Measurements from ENCODE around the gene TMPRSS9. TPM values are rescaled to one million over a fixed set of nuclear protein-coding genes. Genes with fewer than 3 reads are reported as not detected.

The TMPRSS9 gene
- total RNA-seq, 1 donor from 2014 or later, result not detected

DNA sequence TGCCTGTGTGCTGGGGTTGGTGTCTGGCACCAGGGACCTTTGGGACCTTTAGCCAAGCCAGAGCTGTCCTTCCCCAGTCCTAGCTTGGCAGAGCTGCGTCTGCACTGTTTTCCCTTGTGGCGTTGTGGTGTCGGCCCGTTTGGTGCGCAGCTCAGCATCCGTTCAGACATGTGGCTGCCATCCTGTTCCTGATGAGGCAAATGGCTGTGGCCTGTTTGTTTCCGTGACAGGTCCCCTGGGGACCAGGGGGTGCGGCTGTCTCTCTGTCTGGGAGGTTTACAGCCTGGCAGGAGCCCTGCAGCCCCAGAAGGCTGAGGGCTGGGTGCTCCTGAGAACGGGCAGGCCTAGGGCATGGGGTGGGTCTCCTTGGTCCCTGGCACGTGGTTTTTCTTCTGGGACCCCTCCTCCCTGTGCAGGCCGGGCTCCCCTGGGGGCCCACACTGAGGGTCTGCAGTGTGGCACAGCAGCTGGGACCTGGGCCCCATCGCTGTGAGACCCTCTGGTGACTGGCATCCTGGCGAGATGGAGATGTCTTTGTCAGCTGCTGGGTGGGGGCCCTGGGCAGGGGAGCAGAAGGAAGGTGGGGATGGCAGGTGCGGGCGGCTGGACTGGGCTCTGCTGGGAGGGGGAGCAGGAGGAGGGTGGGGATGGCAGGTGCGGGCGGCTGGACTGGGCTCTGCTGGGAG is 27.6 kb upstream of the TMPRSS9 start:
- Mint-ChIP-seq H3K27me3 (ENCODE audit: unreplicated experiment) (peaks cover 17% of the 10 kb centered on the region), H3K9me3 (ENCODE audit: unreplicated experiment) (peaks cover 4% of the 10 kb centered on the region), H3K27ac (ENCODE audit: unreplicated experiment) (no peak overlapping the region), H3K36me3 (ENCODE audit: low read depth, unreplicated experiment) (peaks cover 9% of the 10 kb centered on the region), H3K4me3 (ENCODE audit: unreplicated experiment) (no peak overlapping the region), H3K4me1 (ENCODE audit: unreplicated experiment) (peaks cover 24% of the 10 kb centered on the region)
- DNase-seq (ENCODE audit: low spot score), result no peak
- TF ChIP-seq, protein P1, sequence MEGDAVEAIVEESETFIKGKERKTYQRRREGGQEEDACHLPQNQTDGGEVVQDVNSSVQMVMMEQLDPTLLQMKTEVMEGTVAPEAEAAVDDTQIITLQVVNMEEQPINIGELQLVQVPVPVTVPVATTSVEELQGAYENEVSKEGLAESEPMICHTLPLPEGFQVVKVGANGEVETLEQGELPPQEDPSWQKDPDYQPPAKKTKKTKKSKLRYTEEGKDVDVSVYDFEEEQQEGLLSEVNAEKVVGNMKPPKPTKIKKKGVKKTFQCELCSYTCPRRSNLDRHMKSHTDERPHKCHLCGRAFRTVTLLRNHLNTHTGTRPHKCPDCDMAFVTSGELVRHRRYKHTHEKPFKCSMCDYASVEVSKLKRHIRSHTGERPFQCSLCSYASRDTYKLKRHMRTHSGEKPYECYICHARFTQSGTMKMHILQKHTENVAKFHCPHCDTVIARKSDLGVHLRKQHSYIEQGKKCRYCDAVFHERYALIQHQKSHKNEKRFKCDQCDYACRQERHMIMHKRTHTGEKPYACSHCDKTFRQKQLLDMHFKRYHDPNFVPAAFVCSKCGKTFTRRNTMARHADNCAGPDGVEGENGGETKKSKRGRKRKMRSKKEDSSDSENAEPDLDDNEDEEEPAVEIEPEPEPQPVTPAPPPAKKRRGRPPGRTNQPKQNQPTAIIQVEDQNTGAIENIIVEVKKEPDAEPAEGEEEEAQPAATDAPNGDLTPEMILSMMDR (IDR thresholded peaks at IDR 0.05; ENCODE audit: unreplicated experiment), result no peak

DNA sequence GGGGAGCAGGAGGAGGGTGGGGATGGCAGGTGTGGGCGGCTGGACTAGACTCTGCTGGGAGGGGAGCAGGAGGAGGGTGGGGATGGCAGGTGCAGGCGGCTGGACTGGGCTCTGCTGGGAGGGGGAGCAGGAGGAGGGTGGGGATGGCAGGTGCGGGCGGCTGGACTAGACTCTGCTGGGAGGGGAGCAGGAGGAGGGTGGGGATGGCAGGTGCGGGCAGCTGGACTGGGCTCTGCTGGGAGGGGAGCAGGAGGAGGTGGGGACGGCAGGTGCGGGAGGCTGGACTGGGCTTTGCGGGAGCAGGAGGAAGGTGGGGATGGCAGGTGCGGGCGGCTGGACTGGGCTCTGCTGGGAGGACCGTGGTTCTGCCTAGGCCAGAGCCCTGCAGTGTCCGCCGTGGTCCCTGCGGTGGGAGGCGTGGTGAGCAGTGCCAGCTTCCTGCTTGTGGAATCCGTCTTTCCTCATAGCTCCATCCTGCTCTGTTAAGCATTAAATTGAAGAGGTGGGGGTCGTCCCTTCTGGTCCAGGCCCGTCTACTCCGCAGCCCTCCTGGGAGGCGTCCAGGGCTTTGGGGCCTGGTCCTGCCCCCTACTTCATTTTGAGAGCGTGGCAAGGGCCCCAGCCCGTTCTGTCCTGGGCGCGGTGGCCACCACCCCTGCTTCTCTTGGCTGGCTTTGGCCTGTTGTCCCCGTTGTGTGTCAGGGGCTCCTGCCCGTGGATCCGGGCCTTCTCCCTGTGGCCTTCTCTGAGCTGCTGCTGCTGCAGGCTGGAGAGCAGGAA is 26.8 kb upstream of the TMPRSS9 start:
- no peak for DNase-seq (ENCODE audit: low spot score)
- peaks cover 21% of the 10 kb centered on the region for H3K4me1 Mint-ChIP-seq (ENCODE audit: unreplicated experiment)

DNA sequence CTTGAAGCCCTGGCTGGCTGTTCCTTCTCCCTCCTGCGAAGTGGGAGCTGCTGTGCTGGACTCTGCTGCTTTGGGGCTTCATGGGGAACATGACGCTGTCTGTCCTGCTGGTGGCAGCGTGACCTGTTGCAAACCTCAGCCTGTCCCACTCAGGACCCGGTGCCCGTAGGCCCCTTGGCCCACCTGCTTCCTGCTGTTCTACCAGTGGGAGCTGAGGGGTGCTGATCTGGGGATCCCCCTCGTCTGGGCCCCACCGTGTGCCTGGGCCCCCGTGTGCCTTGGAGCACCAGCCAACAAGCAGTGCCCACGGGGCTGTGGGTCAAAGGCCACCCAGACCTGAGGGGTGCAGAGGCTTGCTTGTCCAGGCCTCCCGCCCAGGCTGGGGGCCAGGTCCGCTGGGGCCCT is 26.3 kb upstream of the TMPRSS9 start:
- TF ChIP-seq, protein P1 (IDR thresholded peaks at IDR 0.05; ENCODE audit: unreplicated experiment), result no peak
- no peak overlapping the region for H3K4me3 Mint-ChIP-seq (ENCODE audit: unreplicated experiment)
- DNase-seq (ENCODE audit: low spot score), result no peak
- peak overlapping the region; percentile 36 for H3K27ac Mint-ChIP-seq (ENCODE audit: unreplicated experiment)
- H3K4me1 Mint-ChIP-seq (ENCODE audit: unreplicated experiment), result peaks cover 21% of the 10 kb centered on the region
- H3K27me3 Mint-ChIP-seq (ENCODE audit: unreplicated experiment), result peaks cover 9% of the 10 kb centered on the region
- H3K36me3 Mint-ChIP-seq (ENCODE audit: low read depth, unreplicated experiment), result peaks cover 9% of the 10 kb centered on the region
- H3K9me3 Mint-ChIP-seq (ENCODE audit: unreplicated experiment), result peaks cover 4% of the 10 kb centered on the region

More for the DNA sequence above, 26.8 kb upstream of the TMPRSS9 start:
- Mint-ChIP-seq H3K4me3 (ENCODE audit: unreplicated experiment) (no peak overlapping the region), H3K36me3 (ENCODE audit: low read depth, unreplicated experiment) (peaks cover 9% of the 10 kb centered on the region), H3K27me3 (ENCODE audit: unreplicated experiment) (peaks cover 11% of the 10 kb centered on the region), H3K27ac (ENCODE audit: unreplicated experiment) (peak overlapping the region; percentile 36), H3K9me3 (ENCODE audit: unreplicated experiment) (peaks cover 4% of the 10 kb centered on the region)
- TF ChIP-seq, protein P1 (IDR thresholded peaks at IDR 0.05; ENCODE audit: unreplicated experiment), result no peak

DNA sequence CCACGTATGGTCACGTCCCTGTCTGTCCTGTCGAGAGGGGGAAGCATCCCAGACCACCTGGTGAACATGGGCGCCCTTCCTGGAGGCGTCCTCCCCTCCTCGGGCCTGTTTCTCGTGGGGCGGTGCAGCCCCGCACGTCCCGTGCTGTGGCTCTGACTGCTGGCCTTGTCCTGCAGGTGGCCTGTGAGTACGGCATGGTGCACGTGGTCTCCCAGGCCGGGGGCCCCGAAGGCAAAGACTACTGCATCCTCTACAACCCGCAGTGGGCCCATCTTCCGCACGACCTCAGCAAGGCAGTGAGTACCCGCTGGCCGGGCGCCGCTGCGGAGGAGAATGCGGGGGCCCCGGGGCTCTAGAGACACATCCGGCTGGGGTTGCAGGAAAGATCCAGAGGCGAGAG is 25.6 kb upstream of the TMPRSS9 start:
- no peak for DNase-seq (ENCODE audit: low spot score)
- no peak overlapping the region for H3K27ac Mint-ChIP-seq (ENCODE audit: unreplicated experiment)
- H3K4me1 Mint-ChIP-seq (ENCODE audit: unreplicated experiment), result peaks cover 16% of the 10 kb centered on the region
- H3K9me3 Mint-ChIP-seq (ENCODE audit: unreplicated experiment), result peaks cover 4% of the 10 kb centered on the region
- H3K36me3 Mint-ChIP-seq (ENCODE audit: low read depth, unreplicated experiment), result peaks cover 9% of the 10 kb centered on the region
- no peak overlapping the region for H3K4me3 Mint-ChIP-seq (ENCODE audit: unreplicated experiment)
- peaks cover 9% of the 10 kb centered on the region for H3K27me3 Mint-ChIP-seq (ENCODE audit: unreplicated experiment)
- TF ChIP-seq, protein P1 (IDR thresholded peaks at IDR 0.05; ENCODE audit: unreplicated experiment), result no peak

All from endothelial cell (in vitro differentiated cells).